MG63 (cell line): ENCODE results near the gene TTLL1. TPM values are rescaled to one million over a fixed set of nuclear protein-coding genes. Genes with fewer than 3 reads are reported as not detected.

Experiments used
- DNase-seq: peaks from one replicate; pipeline ENCODE4 v3.0.0-alpha.2; 2020
- H3K27me3 ChIP-seq: fragments of 250-450 bp; sonication (Bioruptor Pico); 2 replicates; pipeline ENCODE4 v1.5.1; 2020; ENCODE audit warnings: mild to moderate bottlenecking, moderate library complexity
- H3K36me3 ChIP-seq: fragments of 250-450 bp; sonication (Bioruptor Pico); 2 replicates; pipeline ENCODE4 v1.5.1; 2020; ENCODE audit warnings: mild to moderate bottlenecking, moderate library complexity
- H3K4me3 ChIP-seq: fragments of 250-450 bp; sonication (Bioruptor Pico); 2 replicates; pipeline ENCODE4 v1.5.1; 2020; ENCODE audit warnings: mild to moderate bottlenecking, moderate library complexity
- H3K9me3 ChIP-seq: fragments of 250-450 bp; sonication (Bioruptor Pico); 2 replicates; pipeline ENCODE4 v1.5.1; 2020; ENCODE audit warnings: mild to moderate bottlenecking, moderate library complexity
- total RNA-seq: library from RNA; depleted of rRNA; stranded (reverse); fragments of >200 nt; shearing (Covaris generic); gene quantifications from 2 replicates; pipeline ENCODE4 v1.2.3, GENCODE V29; 2014; ENCODE audit warnings: low replicate concordance; rRNA removed

TTLL1 gene
- total RNA-seq, 1 experiment from 2014 or later = 9.2 TPM

GRCh38 chr22:42994276-42994916 is 94.8 kb downstream of the TTLL1 start:
- Histone ChIP-seq H3K9me3 (no peaks in the 10 kb centered on the region), H3K4me3 (peak overlapping the region; percentile 12; the same call in 1 of the 2 replicates), H3K36me3 (peaks cover 6% of the 10 kb centered on the region; the same call in 1 of the 2 replicates), H3K27me3 (no peaks in the 10 kb centered on the region)
- no peak for DNase-seq

GRCh38 chr22:42993651-42994275 is 95.4 kb downstream of the TTLL1 start:
- Histone ChIP-seq H3K27me3 (no peaks in the 10 kb centered on the region), H3K9me3 (no peaks in the 10 kb centered on the region), H3K4me3 (no peak overlapping the region), H3K36me3 (peaks cover 6% of the 10 kb centered on the region; the same call in 1 of the 2 replicates)
- DNase-seq = no peak

GRCh38 chr22:42992886-42993479 is 96.2 kb downstream of the TTLL1 start:
- Histone ChIP-seq H3K36me3 (peaks cover 6% of the 10 kb centered on the region; the same call in 1 of the 2 replicates), H3K4me3 (no peak overlapping the region), H3K27me3 (no peaks in the 10 kb centered on the region), H3K9me3 (no peaks in the 10 kb centered on the region)
- no peak for DNase-seq

- no peak for DNase-seq
- Histone ChIP-seq H3K4me3 (no peak overlapping the region), H3K36me3 (peaks cover 6% of the 10 kb centered on the region; the same call in 1 of the 2 replicates), H3K27me3 (no peaks in the 10 kb centered on the region), H3K9me3 (no peaks in the 10 kb centered on the region)
Measured at GRCh38 chr22:42992092-42992491, 97.1 kb downstream of the TTLL1 start.

GRCh38 chr22:42991010-42991651 is 98.1 kb downstream of the TTLL1 start:
- no peaks in the 10 kb centered on the region for H3K9me3 ChIP-seq
- no peak overlapping the region for H3K4me3 ChIP-seq
- DNase-seq = peak; percentile 64
- H3K36me3 ChIP-seq = peaks cover 6% of the 10 kb centered on the region; the same call in 1 of the 2 replicates
- H3K27me3 ChIP-seq = no peaks in the 10 kb centered on the region

GRCh38 chr22:42990131-42990838 is 98.9 kb downstream of the TTLL1 start:
- no peak overlapping the region for H3K4me3 ChIP-seq
- DNase-seq = peak; percentile 74
- H3K9me3 ChIP-seq = no peaks in the 10 kb centered on the region
- no peaks in the 10 kb centered on the region for H3K27me3 ChIP-seq
- peaks cover 6% of the 10 kb centered on the region; the same call in 1 of the 2 replicates for H3K36me3 ChIP-seq

Other genes with a start within 250 kb of the TTLL1 start
- gene ARFGAP3, start 232.1 kb downstream of the TTLL1 start, total RNA-seq = 27.5 and 37.3 TPM in 2 replicates
- gene PACSIN2, start 74.2 kb downstream of the TTLL1 start, total RNA-seq = 45.4 and 46.2 TPM in 2 replicates
- gene BIK, start 21.4 kb upstream of the TTLL1 start, total RNA-seq = 0.10 TPM in 1 of 2 replicates, not detected in the other
- 7.9 and 19.0 TPM in 2 replicates for gene MCAT, start 54.0 kb upstream of the TTLL1 start, total RNA-seq
- gene TSPO, start 62.2 kb upstream of the TTLL1 start, total RNA-seq = 465 and 558 TPM in 2 replicates
- gene TTLL12, start 97.7 kb upstream of the TTLL1 start, total RNA-seq = 50.6 and 61.7 TPM in 2 replicates